HG03159 (cell line): ENCODE data around the gene CDK2.

Experiments
- ATAC-seq: cut with Tn5 transposase; IDR thresholded peaks from one replicate; pipeline ENCODE4 v1.9.1; 2021; ENCODE audit warnings: mild to moderate bottlenecking, moderate library complexity; ENCODE audit not compliant: unreplicated experiment

CDK2 gene

GRCh38 chr12:55937981-55938380 is 28.6 kb upstream of the CDK2 start:
- ATAC-seq: no peak

- no peak for ATAC-seq
These were observed 27.7 kb upstream of the CDK2 start for GRCh38 chr12:55938826-55939501.

GRCh38 chr12:55940065-55940732 is 26.4 kb upstream of the CDK2 start:
- peak; percentile 95 for ATAC-seq

GRCh38 chr12:55942055-55942454 is 24.6 kb upstream of the CDK2 start:
- ATAC-seq: no peak

GRCh38 chr12:55942577-55943136 is 24.0 kb upstream of the CDK2 start:
- no peak for ATAC-seq

GRCh38 chr12:55946553-55946952 is 20.1 kb upstream of the CDK2 start:
- ATAC-seq: no peak

- no peak for ATAC-seq
These were observed 11.3 kb upstream of the CDK2 start for GRCh38 chr12:55955344-55955743.

GRCh38 chr12:55955800-55956508 is 10.7 kb upstream of the CDK2 start:
- no peak for ATAC-seq

- no peak for ATAC-seq
These were observed 9.3 kb upstream of the CDK2 start for GRCh38 chr12:55957106-55957859.

GRCh38 chr12:55963760-55964159 is 2.9 kb upstream of the CDK2 start:
- no peak for ATAC-seq

GRCh38 chr12:55965240-55965639 is 1.4 kb upstream of the CDK2 start:
- no peak for ATAC-seq

- no peak for ATAC-seq
These were observed 656 bp upstream of the CDK2 start, which contains the start of gene PMEL for GRCh38 chr12:55965941-55966407. PMEL (minus strand) TSS chr12:55966042; CDS start chr12:55966011, 31 bp downstream.

- no peak for ATAC-seq
These were observed 2.7 kb downstream of the CDK2 start for GRCh38 chr12:55969356-55969755.

- ATAC-seq: no peak
These were observed 4.1 kb downstream of the CDK2 start for GRCh38 chr12:55970775-55971174.

- ATAC-seq: no peak
These were observed 5.4 kb downstream of the CDK2 start for GRCh38 chr12:55972042-55972441.

GRCh38 chr12:55972456-55972855 is 5.8 kb downstream of the CDK2 start:
- ATAC-seq: no peak

- no peak for ATAC-seq
These were observed 6.4 kb downstream of the CDK2 start for GRCh38 chr12:55972911-55973598.

- ATAC-seq: peak; percentile 93
These were observed 7.1 kb downstream of the CDK2 start, which contains the start of gene RAB5B for GRCh38 chr12:55973599-55974307. RAB5B (plus strand) TSS chr12:55974078; CDS start chr12:55986961, 12,883 bp downstream.

GRCh38 chr12:55974308-55974730 is 7.7 kb downstream of the CDK2 start:
- peak; percentile 17 for ATAC-seq
